GM19468 (cell line): ENCODE data around the gene HAVCR1.
"Not testable (repeated sequence)": the region's sequence is repeated elsewhere in the genome, so short reads cannot be mapped to it uniquely, and the experiment has no call there.

Source experiments
- ATAC-seq: cut with Tn5 transposase; IDR thresholded peaks from one replicate; pipeline ENCODE4 v1.9.1; 2021; ENCODE audit warnings: mild to moderate bottlenecking, moderate library complexity, moderate number of reproducible peaks; ENCODE audit not compliant: unreplicated experiment; ENCODE audit errors: extremely low read depth

Gene HAVCR1

GRCh38 chr5:157059093-157059539 lies at the start of gene HAVCR1:
Gene HAVCR1, minus strand, starts transcription at chr5:157059116. Its CDS starts 1,173 bp downstream, at chr5:157057943.
- peak; percentile 61 for ATAC-seq

- no peak for ATAC-seq
Measured at GRCh38 chr5:157107508-157107907, 48.6 kb upstream of the HAVCR1 start.

- ATAC-seq: no peak
Measured at GRCh38 chr5:157106630-157107461, 47.9 kb upstream of the HAVCR1 start.

DNA sequence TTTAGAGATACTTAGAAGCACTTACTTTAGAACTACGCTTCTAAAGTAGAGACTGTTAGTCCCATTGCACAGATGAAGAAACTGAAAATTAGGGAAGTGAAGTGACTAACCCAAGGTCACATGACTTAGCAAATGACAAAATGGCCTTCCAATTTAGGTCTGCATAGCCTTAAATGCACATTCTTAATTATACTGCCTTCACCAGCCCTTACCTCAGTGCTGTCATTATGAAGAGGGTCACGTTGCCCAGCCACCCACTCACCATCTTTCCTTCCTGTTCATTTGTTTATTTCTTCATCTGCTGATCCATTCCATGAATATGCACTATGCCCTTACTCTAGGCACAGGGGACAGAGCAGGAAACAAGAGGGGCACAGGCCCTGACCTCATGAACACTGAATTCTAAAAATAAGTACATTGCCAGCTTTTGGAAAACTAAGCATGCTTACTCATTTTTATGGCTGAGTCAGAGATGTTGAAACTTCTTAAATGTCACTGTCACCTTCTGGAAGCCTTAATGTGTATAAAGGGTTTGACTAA lies 41.3 kb upstream of the HAVCR1 start:
- no peak for ATAC-seq

GRCh38 chr5:157088342-157088990 lies 29.6 kb upstream of the HAVCR1 start:
- peak; percentile 40 for ATAC-seq

GRCh38 chr5:157086751-157087359 lies 27.9 kb upstream of the HAVCR1 start:
- ATAC-seq: no peak

- ATAC-seq: no peak
Measured at GRCh38 chr5:157085930-157086329, 27.0 kb upstream of the HAVCR1 start.

- no peak for ATAC-seq
Measured at GRCh38 chr5:157080286-157080685, 21.4 kb upstream of the HAVCR1 start.

DNA sequence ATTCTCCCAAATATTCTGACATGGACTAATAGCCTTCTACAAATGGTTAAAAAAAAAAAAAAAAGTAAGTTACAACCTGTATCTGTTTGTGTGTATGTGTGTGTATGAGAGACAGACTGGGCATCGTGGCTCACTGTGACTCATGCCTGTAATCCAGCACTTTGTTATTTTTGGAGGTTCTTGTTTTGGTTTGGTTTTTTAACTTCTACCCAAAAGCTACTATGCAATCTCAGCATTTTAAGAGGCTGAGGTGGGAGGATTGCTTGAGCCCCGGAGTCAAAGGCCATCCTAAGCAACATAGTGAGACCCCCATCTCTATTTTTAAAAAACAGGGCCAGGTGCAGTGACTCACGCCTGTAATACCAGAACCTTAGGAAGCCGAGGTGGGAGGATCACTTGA lies 17.6 kb upstream of the HAVCR1 start:
- ATAC-seq: no peak

GRCh38 chr5:157072508-157072907 lies 13.6 kb upstream of the HAVCR1 start:
- ATAC-seq: no peak

DNA sequence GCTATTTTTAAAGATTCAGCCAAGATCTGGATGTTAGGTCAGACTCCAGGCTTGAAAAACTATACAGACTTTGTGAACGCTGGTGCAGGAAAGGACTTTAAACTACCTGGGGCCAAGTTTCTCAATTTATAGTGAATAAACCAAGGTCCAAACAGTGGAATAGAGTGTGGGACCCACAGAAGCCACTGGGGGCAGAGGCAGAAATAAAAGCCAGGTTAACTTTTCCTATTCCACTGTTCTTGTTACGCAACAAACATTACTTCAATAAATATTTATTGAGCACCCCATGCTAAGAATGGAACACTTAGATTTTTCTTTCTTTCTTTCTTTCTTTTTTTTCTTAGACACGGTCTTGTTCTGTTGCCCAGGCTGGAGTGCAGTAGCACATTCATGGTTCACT lies 11.0 kb upstream of the HAVCR1 start:
- no peak for ATAC-seq

DNA sequence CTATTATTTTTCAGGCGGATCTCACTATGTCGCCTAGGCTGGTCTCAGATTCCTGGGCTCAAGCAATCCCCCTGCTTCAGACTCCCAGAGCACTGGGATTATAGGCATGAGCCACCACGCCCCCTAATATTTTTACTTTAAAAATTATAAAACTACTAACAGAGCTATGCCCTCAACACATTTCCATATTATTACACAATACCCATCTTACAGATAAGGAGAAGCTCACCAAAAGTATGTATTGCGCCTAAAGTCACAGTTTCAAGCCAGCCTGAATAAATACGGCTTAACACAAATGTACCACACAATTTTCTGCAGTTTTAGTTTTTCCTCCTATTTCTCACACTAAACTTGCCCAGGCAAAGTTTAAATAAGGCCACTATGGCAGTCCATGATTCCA lies 9.9 kb upstream of the HAVCR1 start:
- no peak for ATAC-seq

DNA sequence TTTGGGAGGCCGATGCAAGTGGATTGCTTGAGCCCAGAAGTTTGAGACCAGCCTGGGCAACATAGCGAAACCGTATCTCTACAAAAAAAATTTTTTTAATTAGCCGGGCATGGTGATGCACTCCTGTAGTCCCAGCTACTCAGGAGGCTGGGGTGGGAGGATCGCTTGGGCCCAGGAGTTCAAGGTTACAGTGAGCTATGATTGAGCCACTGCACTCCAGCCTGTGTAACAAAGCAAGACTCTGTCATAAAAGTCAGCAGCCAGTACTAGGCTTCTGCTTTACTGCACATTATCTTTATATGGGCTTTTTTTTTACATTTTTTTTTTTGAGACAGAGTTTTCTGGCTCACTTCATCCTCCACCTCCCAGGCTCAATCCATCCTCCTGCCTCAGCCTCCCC lies 9.4 kb upstream of the HAVCR1 start:
- no peak for ATAC-seq

- no peak for ATAC-seq
Measured at GRCh38 chr5:157067005-157067404, 8.1 kb upstream of the HAVCR1 start.

GRCh38 chr5:157066080-157066479 lies 7.2 kb upstream of the HAVCR1 start:
- ATAC-seq: no peak

DNA sequence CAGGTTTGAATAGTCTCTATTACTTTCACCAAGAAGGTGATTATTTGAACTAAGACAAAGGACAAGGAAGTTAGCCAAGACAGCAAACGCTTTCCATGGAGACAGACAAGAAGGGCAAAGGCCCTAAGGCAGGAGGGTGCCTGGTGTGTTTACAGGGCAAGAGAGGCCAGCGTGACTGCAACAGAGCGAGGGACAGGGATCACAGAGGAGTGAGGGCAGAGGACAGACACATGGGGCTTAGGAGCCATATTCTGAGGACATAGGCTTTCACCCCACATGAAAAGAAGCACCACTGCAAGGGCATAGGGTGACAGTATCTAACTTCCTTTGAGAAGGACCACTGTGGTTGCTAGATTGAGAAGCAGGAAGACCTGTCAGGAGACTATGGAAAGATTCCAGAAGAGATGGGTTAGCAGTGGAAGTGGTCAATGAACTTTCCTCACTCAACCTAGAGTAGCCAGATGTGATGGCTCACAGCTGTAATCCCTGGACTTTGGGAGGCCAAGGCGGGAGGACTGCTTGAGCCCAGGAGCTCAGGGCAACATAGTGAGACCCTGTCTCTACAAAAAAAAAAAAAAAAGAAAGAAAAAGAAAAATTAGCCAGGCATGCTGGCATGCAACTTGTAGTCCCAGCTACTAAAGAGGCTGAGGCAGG lies 5.0 kb upstream of the HAVCR1 start:
- no peak for ATAC-seq

GRCh38 chr5:157059891-157060290 lies 975 bp upstream of the HAVCR1 start:
- ATAC-seq: no peak

DNA sequence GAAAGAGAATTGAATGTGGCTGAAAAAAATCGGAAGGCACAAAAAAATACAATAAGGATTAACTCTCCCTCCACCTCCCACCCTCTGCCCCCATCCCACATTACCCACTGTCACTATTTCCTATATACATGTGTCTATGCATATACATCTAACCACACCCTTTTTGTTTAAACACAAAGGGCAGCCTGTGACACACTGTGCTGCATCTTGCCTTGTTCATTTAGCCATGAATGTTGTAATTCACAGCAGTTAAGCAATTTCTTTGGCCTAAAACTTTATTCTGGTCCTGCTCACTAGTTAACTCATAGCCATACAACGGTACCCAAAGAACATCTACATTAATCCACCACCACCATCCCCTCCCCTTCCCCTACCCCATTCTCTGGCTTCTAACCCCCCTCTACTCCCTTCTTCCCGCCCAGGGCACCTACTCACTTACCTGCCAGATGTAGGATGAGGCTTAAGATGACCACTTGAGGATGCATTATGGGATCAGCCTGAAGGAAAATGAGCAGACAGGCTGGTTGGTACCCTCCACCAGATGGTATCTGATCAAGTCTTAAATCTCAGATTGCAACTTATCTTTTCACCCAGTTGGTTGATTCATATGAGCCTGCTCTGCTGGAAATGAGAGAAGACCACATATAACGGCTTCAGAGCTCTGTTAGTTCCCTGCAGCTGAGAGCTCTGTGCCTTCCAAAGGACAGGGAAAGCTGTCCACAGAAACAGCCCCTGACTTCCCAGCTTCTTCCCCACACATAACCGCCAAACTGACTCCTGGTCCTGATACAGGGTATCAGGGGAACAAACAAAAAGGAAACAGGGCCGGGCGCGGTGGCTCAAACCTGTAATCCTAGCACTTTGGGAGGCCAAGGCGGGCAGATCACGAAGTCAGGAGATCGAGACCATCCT lies 1.2 kb downstream of the HAVCR1 start:
- ATAC-seq: no peak

GRCh38 chr5:157056848-157057247 lies 2.1 kb downstream of the HAVCR1 start:
- ATAC-seq: not testable (repeated sequence)
